ENCODE data around the gene GJD2.

The GJD2 gene

DNA sequence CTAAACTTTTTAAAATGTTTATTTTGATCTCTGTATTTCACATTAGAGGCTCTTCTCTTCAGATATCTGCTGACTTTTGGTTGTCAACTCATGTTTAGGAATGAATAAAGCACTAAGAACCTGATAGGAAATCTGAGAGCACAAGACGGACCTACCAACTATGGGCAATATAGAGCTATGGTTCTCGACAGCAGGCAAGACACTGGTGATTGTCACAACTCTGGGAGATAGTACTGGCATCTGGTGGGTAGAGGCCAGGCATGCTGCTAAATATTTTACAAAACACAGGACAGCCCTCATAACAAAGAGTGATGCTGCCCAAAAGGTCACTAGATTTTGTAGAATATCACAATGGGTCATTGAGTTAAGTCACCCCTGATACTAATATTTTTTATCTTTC lies 17.5 kb upstream of the GJD2 start:
- DNase-seq, result no peak

GRCh38 chr15:34769711-34770110 lies 14.9 kb upstream of the GJD2 start:
- no peak for DNase-seq

GRCh38 chr15:34768530-34768929 lies 13.7 kb upstream of the GJD2 start:
- no peak for DNase-seq

DNA sequence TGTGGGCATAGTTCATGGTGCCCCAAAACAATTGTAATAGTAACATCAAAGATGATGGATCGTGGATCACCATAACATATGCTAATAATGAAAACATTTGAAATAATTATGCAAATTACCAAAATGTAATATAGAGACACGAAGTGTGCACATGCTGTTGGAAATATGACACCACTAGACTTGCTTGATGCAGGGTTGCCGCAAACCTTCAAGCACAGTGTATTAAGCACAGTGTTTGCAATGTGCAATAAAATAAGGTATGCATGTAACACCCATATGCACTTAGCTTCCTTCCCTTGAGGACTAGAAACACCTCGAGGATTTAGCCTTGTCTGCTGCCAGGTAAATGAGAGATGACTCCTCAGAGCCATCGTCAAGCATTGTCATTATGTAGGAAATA lies 10.9 kb upstream of the GJD2 start:
- no peak for DNase-seq

- no peak for DNase-seq
These were observed 6.1 kb upstream of the GJD2 start for GRCh38 chr15:34760909-34761308.

GRCh38 chr15:34759992-34760391 lies 5.2 kb upstream of the GJD2 start:
- DNase-seq, result no peak

DNA sequence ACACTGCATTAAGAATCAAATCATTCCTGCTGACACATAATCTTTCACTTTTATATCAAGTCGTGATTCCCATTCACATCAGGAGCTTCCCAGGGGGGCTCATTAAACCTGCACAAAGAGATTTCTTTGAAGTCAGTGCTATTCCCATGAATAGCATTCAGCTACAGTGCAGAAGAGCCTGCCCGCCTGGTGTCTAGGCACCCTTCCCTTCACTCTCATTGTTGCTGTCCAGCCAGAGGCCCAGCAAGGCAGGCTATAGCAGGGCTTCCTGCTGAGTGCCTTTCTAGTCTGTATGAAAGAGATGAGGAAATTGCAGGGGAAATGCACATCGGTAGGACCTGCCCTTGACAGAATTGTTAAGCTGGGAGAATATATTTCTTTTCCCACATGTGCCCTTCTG lies 4.5 kb upstream of the GJD2 start:
- no peak for DNase-seq

- no peak for DNase-seq
These were observed 2.5 kb upstream of the GJD2 start for GRCh38 chr15:34757262-34757661.

GRCh38 chr15:34755419-34755773 lies 598 bp upstream of the GJD2 start:
- DNase-seq, result no peak

- DNase-seq, result no peak
These were observed 612 bp downstream of the GJD2 start for GRCh38 chr15:34754171-34754601.

GRCh38 chr15:34753236-34753894 lies 1.4 kb downstream of the GJD2 start:
- no peak for DNase-seq

GRCh38 chr15:34749691-34750090 lies 5.1 kb downstream of the GJD2 start:
- no peak for DNase-seq

DNA sequence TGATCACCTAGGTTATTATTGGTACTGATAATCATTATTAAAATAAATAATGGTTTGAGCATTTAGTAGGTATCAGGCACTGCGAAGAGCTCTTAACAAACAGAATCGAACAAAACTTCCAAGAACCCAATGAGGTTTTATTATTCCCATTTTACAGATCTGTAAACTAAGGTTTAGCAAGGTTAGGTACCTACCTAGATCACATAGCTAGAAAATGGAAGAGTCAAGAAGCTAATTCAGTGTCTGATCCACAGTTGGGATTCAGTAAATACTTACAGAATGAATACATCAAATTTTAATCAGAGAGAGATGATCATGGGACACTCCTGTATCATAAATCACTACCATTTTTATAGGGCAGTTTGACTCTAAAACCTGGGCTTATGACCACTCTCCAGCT lies 15.5 kb downstream of the GJD2 start:
- DNase-seq, result no peak

DNA sequence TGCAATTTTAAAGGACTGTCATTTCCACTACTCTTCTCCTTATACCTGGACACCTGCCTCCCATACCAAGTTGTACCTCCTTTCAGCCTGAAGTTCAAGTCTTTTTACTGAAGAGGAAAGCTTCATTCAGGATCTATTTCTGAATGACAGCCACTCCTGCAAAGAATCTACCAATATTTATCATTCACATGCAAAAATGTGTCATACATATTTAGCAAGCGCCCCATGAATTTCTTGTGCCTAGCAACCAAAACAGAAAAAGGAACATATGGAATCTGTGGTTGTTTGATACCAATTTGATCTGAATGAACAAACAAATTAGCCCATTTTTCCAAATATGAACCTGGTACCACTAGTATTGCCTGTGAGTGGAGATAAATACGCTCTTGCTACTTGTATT lies 16.8 kb downstream of the GJD2 start:
- DNase-seq, result no peak

DNA sequence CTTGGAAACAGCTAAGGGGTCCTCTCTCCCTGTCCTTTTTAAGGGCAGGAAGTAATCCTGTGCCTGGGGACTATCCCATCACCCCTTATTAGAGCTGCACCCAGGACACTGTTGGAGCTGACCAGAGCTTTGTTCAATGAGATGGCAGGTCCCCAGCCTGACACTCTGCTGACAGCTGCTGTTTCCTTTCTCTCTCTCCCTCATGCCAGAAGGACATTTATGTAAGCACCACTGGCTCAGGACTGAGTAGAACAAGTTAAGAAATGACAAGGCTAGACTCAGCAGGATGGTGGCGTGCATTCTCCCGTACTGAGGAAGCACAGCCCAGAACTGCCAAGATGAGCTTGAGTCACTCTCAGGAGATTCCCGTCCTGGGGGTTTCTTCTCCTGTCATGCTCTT lies 17.3 kb downstream of the GJD2 start:
- no peak for DNase-seq

DNA sequence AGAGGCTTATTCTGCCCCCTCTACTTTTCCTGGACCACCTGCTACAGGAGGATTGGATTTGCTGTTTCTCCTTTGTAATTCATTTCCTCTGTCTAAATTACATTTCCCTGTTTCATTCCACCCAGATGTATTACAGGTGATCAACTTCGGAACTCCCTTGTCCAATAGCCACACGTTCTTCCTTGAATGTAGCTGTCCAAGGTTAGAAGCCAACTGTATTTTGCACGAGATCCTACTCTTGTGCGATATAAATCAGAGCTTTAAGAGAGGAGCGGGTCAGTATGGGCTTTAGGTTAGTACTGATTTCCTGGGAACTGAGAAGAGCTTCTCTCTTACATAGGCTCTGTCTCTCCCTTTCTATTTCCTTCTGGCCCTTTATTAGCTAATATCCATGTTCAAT lies 20.5 kb downstream of the GJD2 start:
- DNase-seq, result no peak

- no peak for DNase-seq
These were observed 21.2 kb downstream of the GJD2 start for GRCh38 chr15:34733621-34734020.

DNA sequence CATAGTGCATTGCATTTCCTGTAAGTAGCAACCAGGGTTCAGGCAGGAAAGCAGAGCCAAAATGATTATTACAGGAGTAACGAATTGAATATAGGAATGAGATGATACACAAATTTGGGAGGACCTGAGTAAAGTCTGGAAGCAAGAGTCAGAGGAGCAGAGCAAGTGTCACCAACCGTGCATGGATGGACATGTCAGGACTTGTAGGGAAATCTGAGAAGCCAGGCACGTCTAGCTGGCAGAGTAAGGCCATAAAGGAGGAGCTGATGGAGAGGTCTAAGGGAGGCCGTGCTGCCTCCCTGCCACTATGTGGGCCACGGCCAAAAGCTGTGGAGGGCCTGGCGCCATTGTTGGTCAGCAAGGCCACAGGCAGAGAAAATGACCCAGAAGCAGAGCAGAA lies 22.4 kb downstream of the GJD2 start:
- no peak for DNase-seq

DNA sequence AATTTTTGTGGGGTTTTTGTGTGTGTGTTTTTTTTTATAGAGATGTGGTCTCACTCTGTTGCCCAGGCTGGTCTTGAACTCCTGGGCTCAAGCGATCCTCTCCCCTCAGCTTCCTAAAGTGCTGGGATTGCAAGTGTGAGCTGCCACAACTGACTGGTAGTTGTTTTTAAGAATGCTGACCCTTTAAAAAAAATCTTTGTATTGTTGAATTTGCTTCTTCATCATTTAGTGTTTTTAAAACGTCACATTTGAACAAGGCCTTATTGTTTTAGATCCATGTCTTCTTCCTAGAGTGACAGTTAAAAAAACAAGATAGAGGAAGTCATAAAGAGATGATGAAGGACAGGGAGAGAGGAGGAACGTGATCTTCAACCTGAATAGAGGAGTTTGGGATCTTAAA lies 24.1 kb downstream of the GJD2 start:
- DNase-seq, result no peak

GRCh38 chr15:34729886-34730285 lies 24.9 kb downstream of the GJD2 start:
- DNase-seq, result no peak

- DNase-seq, result no peak
These were observed 25.7 kb downstream of the GJD2 start for GRCh38 chr15:34729056-34729455.

DNA sequence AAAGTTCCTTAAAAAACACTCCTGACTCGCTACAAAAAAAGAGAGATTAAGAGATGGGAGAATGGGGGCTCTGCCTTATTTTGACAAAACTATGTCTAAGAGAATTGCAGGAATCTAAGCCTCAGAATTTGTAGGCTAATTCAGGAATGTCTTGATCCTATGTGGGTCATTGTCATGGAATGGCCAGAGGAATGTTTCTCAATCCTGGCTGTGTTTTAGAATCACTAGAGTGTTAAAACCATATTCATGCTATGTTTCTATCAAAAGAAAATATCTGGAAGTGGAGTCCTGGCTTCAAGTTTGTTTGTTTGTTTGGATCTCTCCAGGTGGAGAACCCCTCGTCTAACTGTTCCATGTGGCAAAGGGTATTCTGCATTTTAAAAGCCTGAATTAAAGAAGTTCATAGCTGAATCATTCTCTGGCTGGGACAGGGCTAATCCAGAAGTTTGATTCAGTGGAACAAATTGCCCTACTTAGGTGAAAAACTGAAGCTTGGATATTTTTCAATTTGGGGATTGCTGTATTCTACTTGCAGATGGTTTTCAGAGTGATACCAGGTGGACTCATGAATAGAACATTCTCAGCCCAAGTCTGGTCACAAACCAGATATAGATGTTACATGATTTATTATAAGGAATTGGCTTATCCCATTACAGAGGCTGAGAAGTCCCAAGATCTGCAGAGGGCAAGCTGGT lies 28.2 kb downstream of the GJD2 start:
- no peak for DNase-seq

DNA sequence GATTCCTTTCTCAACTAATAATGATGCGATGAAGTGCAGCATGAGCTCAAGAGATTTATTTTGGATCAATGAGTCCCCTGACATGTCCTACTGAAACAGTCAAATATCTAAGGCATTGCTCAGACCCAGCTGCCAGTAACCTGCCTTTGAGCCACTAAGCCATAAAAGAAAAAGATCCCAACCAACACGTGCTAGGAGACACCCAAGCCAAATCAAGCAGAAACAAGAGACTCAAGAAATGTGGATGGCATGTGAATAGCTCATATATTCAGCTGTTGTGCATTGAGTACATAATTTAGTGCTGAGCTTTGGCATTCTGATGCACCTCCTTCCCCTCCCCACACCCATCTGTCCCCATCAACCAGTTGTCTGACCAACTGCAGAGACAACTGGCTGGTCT lies 29.2 kb downstream of the GJD2 start:
- no peak for DNase-seq

GRCh38 chr15:34724481-34724880 lies 30.3 kb downstream of the GJD2 start:
- no peak for DNase-seq

DNA sequence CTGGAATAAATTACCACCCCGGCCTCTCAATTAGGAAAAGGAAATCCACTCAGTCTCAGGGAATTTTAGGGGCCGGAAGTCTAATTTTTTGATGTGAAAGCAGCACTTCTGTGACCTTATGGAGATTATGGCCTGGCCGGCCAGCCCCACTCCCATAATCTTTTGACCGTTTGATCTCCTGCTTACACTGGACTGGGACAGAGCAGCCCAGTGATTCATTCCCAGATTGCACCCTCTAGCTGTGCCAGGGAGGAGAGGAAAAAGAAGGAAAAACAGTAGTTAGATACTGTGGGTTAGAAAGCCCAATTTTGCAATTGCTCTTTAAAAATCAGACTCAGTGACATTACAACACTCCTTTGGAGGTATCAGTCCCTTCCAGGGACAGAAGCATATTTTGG lies 32.4 kb downstream of the GJD2 start:
- no peak for DNase-seq

Data from NCI-H1092 treated with DMSO at 0.1 percent for 48 hours (cell line).